ENCODE results near the gene TNRC18.

- TF ChIP-seq, protein P1, sequence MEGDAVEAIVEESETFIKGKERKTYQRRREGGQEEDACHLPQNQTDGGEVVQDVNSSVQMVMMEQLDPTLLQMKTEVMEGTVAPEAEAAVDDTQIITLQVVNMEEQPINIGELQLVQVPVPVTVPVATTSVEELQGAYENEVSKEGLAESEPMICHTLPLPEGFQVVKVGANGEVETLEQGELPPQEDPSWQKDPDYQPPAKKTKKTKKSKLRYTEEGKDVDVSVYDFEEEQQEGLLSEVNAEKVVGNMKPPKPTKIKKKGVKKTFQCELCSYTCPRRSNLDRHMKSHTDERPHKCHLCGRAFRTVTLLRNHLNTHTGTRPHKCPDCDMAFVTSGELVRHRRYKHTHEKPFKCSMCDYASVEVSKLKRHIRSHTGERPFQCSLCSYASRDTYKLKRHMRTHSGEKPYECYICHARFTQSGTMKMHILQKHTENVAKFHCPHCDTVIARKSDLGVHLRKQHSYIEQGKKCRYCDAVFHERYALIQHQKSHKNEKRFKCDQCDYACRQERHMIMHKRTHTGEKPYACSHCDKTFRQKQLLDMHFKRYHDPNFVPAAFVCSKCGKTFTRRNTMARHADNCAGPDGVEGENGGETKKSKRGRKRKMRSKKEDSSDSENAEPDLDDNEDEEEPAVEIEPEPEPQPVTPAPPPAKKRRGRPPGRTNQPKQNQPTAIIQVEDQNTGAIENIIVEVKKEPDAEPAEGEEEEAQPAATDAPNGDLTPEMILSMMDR (IDR thresholded peaks at IDR 0.05): no peak
- TF ChIP-seq POLR2A (IDR thresholded peaks at IDR 0.05): no peak
These were observed 6.2 kb downstream of the TNRC18 start for GRCh38 chr7:5417106-5418071.

Measured in lower leg skin (tissue), 3 donors.